22Rv1 (cell line): ENCODE data around the gene CRYAB.

ENCODE experiments used
- CTCF ChIP-seq: fragments of 450-650 bp; IDR thresholded peaks from 2 replicates; pipeline ENCODE4 v1.5.1; 2017; ENCODE audit warnings: mild to moderate bottlenecking
- ZFX ChIP-seq: fragments of 450-650 bp; IDR thresholded peaks from 2 replicates; pipeline ENCODE4 v1.6.1; 2017; ENCODE audit warnings: antibody characterized with exemption, borderline replicate concordance

- no peak for TF ChIP-seq CTCF
- TF ChIP-seq ZFX = no peak
Measured at GRCh38 chr11:111944139-111944538, 32.6 kb upstream of the CRYAB start.
